ENCODE measurements around the gene BAG5. TPM values are rescaled to one million over a fixed set of nuclear protein-coding genes. Genes with fewer than 3 reads are reported as not detected.

BAG5 gene
- total and polyA plus RNA-seq, 2 of the 4 experiments (the other 2 are of a cell fraction), result 6.7 to 22.2 TPM

- H3K4me3 ChIP-seq (ENCODE audit: insufficient read depth, low read depth, low read length), result no peak overlapping the region
- no peak overlapping the region for H3K18ac ChIP-seq (ENCODE audit: low read depth, low read length)
- CTCF ChIA-PET, result interaction anchor here (1.1 kb wide), 1 partner anchor 11 kb away, joined by 3 read pairs; no protein-coding TSS in a partner anchor
- peaks cover 8% of the 10 kb centered on the region; the same call in 1 of the 2 replicates for H3K9me1 ChIP-seq (ENCODE audit: insufficient read depth, low read length)
- in situ Hi-C loops (cut with MboI; ENCODE audit: low sequenced_read_pairs) (no loop called here), intact Hi-C loops (cut with micrococcal nuclease) (no loop called here), dilution Hi-C loops (cut with HindIII; ENCODE audit: low sequenced_read_pairs, unreplicated experiment) (no loop called here)
- H4K20me1 ChIP-seq (ENCODE audit: insufficient read depth, low read length), result peaks cover 15% of the 10 kb centered on the region
- no peak overlapping the region for H2BK20ac ChIP-seq (ENCODE audit: low read depth, low read length)
- no peak overlapping the region for H3K27ac ChIP-seq (ENCODE audit: insufficient read depth, low read length)
- peak overlapping the region in 1 of 2 experiments; percentile 11; a peak in 1 of 4 replicates for H4K8ac ChIP-seq (ENCODE audit: low read depth in 2 of 2, low read length in 2 of 2)
- POLR2A ChIA-PET (ENCODE audit: unreplicated experiment), result no interaction called here
- no peak overlapping the region for H3K56ac ChIP-seq (ENCODE audit: extremely low read depth, insufficient read depth, low read length)
- H3K36me3 ChIP-seq (ENCODE audit: control insufficient read depth, insufficient read depth, low read length), result 0 out of 2 replicates have a peak, but pooled peaks cover 2% of the 10 kb centered on the region
- H3K4me2 ChIP-seq (ENCODE audit: low read depth, low read length), result no peak overlapping the region
- H3K4ac ChIP-seq (ENCODE audit: low read depth, low read length), result peak overlapping the region; percentile 53
- no peak overlapping the region for H2BK5ac ChIP-seq (ENCODE audit: low read depth, low read length, poor library complexity, severe bottlenecking)
- H3K9ac ChIP-seq (ENCODE audit: low read depth, low read length), result no peak overlapping the region
- H3K4me1 ChIP-seq (ENCODE audit: control insufficient read depth, insufficient read depth, low read length), result peaks cover 11% of the 10 kb centered on the region
- H3K79me1 ChIP-seq (ENCODE audit: low read depth in 1 of 2, low read length in 2 of 2), result peaks cover 4 to 36% of the 10 kb centered on the region in 2 experiments
- H3K14ac ChIP-seq (replicated peaks; ENCODE audit: low read depth, low read length), result peak overlapping the region; percentile 72; the same call in 1 of the 2 replicates
- TF ChIP-seq, protein P1, sequence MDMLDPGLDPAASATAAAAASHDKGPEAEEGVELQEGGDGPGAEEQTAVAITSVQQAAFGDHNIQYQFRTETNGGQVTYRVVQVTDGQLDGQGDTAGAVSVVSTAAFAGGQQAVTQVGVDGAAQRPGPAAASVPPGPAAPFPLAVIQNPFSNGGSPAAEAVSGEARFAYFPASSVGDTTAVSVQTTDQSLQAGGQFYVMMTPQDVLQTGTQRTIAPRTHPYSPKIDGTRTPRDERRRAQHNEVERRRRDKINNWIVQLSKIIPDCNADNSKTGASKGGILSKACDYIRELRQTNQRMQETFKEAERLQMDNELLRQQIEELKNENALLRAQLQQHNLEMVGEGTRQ (IDR thresholded peaks at IDR 0.05; ENCODE audit: low read depth, low read length), result no peak
- TF ChIP-seq CTCF (conservative IDR thresholded peaks at IDR 0.05; ENCODE audit: low read depth, low read length) (no peak), MAZ (IDR thresholded peaks at IDR 0.05; ENCODE audit: borderline replicate concordance, low read depth, low read length) (no peak), MAFK (IDR thresholded peaks at IDR 0.05; ENCODE audit: low read depth, low read length) (no peak), RCOR1 (IDR thresholded peaks at IDR 0.05; ENCODE audit: insufficient replicate concordance, low read length) (no peak), CHD1 (IDR thresholded peaks at IDR 0.05; ENCODE audit: low read depth, low read length) (no peak), MXI1 (IDR thresholded peaks at IDR 0.05; ENCODE audit: borderline replicate concordance, low read depth, low read length) (no peak), FOS (IDR thresholded peaks at IDR 0.05; ENCODE audit: low read depth, low read length) (no peak), RAD21 (IDR thresholded peaks at IDR 0.05; ENCODE audit: low read length) (no peak), BHLHE40 (IDR thresholded peaks at IDR 0.05; ENCODE audit: low read depth, low read length) (no peak), SMC3 (IDR thresholded peaks at IDR 0.05; ENCODE audit: low read depth, low read length) (no peak)
- TF ChIP-seq, protein P2, sequence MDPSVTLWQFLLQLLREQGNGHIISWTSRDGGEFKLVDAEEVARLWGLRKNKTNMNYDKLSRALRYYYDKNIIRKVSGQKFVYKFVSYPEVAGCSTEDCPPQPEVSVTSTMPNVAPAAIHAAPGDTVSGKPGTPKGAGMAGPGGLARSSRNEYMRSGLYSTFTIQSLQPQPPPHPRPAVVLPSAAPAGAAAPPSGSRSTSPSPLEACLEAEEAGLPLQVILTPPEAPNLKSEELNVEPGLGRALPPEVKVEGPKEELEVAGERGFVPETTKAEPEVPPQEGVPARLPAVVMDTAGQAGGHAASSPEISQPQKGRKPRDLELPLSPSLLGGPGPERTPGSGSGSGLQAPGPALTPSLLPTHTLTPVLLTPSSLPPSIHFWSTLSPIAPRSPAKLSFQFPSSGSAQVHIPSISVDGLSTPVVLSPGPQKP (IDR thresholded peaks at IDR 0.05; ENCODE audit: borderline replicate concordance, low read depth, low read length), result no peak
- peak overlapping the region; percentile 71; the same call in 1 of the 3 replicates for H2BK15ac ChIP-seq (ENCODE audit: low read depth, low read length)
- H3K23ac ChIP-seq (ENCODE audit: low read depth, low read length), result no peak overlapping the region; the same call in 1 of the 2 replicates
- peak overlapping the region; percentile 23 for H2AFZ ChIP-seq (replicated peaks; ENCODE audit: low read length, poor library complexity)
- no peak overlapping the region for H4K91ac ChIP-seq (ENCODE audit: insufficient read depth, low read depth, low read length)
- peak overlapping the region; percentile 85 for H2AK9ac ChIP-seq (replicated peaks; ENCODE audit: low read depth, low read length, poor library complexity)
- ATAC-seq (ENCODE audit: low read depth), result peak; percentile 57
- BruUV-seq (replicated peaks), result no TSS peak
- H2BK120ac ChIP-seq (ENCODE audit: low read depth, low read length), result no peak overlapping the region
- H4K5ac ChIP-seq (ENCODE audit: low read depth, low read length), result no peak overlapping the region
- peak overlapping the region; percentile 69; the same call in 1 of the 2 replicates for H2AK5ac ChIP-seq (ENCODE audit: low read depth, low read length)
- no peaks in the 10 kb centered on the region for H3K9me3 ChIP-seq (ENCODE audit: control insufficient read depth, insufficient read depth, low read length)
- no peaks in the 10 kb centered on the region for H3K27me3 ChIP-seq (ENCODE audit: control insufficient read depth, insufficient read depth, low read length)
- peak; percentile 49 for DNase-seq
- 39% methylated on average over 3 of the region's 18 CpGs; no CpG with 5 or more reads in 1 of the 2 experiments for WGBS, 2 experiments (ENCODE audit: extremely low coverage in 2 of 2, insufficient read length in 1 of 2)
These were observed 10.2 kb downstream of the BAG5 start for GRCh38 chr14:103552011-103552845.
